PC-9 (cell line): Measurements from ENCODE around the gene ELAVL4.

Experiments used
- CTCF ChIP-seq: fragments of 200-600 bp; sonication (generic); conservative IDR thresholded peaks from 2 replicates; pipeline ENCODE4 v1.6.1; 2017; ENCODE audit warnings: mixed run types, antibody characterized with exemption, mild to moderate bottlenecking, moderate library complexity
- EZH2 ChIP-seq: fragments of 200-600 bp; sonication (generic); IDR thresholded peaks from 2 replicates; pipeline ENCODE4 v1.8.0; 2017; ENCODE audit warnings: antibody characterized with exemption, low read depth

- no peak for TF ChIP-seq CTCF
- no peak for TF ChIP-seq EZH2
Measured at GRCh38 chr1:50084389-50084788, 24.3 kb upstream of the ELAVL4 start.
